BE2C (cell line): Measurements from ENCODE around the gene AGRP. TPM values are rescaled to one million over a fixed set of nuclear protein-coding genes. Genes with fewer than 3 reads are reported as not detected.
A peak's percentile ranks its signal among the peaks of the same experiment; 100 is the strongest.

Experiments
- DNase-seq: peaks from one replicate; pipeline ENCODE4 v3.0.0-alpha.2; 2020
- H3K27me3 ChIP-seq: fragments of 250-450 bp; sonication (Bioruptor Pico); 2 replicates; pipeline ENCODE4 v1.5.1; 2020; ENCODE audit warnings: mild to moderate bottlenecking
- H3K36me3 ChIP-seq: fragments of 250-450 bp; sonication (Bioruptor Pico); 2 replicates; pipeline ENCODE4 v1.5.1; 2020; ENCODE audit warnings: mild to moderate bottlenecking
- H3K4me1 ChIP-seq: fragments of 250-450 bp; sonication (Bioruptor Pico); 2 replicates; pipeline ENCODE4 v1.5.1; 2020
- H3K4me3 ChIP-seq: 2 replicates; pipeline ENCODE4 v1.5.1; 2011; ENCODE audit warnings: low read depth, low read length
- H3K9me3 ChIP-seq: fragments of 250-450 bp; sonication (Bioruptor Pico); 2 replicates; pipeline ENCODE4 v1.5.1; 2020
- polyA plus RNA-seq: library from polyadenylated mRNA; unstranded; fragments of >200 nt; gene quantifications from one replicate; pipeline ENCODE4 v1.2.1, GENCODE V29; 2012; ENCODE audit warnings: low read depth, missing spikeins; ENCODE audit not compliant: insufficient read length, insufficient read depth
- TF ChIP-seq, protein P1 (sequence below): IDR thresholded peaks from 2 replicates; pipeline ENCODE4 v1.5.1; 2012; ENCODE audit warnings: mild to moderate bottlenecking, low read depth, low read length

The AGRP gene, protein sequence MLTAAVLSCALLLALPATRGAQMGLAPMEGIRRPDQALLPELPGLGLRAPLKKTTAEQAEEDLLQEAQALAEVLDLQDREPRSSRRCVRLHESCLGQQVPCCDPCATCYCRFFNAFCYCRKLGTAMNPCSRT
- 2.0 TPM for polyA plus RNA-seq

DNA sequence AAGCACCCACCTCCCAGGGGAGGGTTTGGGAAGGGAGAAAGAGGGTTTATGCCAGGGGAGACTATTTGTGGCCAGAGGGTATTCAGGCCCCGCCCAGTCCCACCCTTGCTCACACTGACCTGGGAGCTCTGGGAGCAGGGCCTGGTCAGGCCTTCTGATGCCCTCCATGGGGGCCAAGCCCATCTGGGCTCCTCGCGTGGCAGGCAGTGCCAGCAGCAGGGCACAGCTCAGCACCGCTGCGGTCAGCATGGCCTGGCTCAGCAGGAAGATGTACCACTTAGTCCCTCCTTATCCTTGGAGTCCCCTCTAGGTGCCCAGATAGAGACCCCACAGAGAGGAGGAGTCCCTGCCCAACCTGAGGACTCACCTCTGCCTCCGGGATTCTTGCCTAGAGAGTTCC, at the start of gene AGRP:
TSS of gene AGRP (minus strand) at position 398 of the 400 bp plus-strand sequence. CDS start at position 249, 149 bp downstream.
- TF ChIP-seq, protein P1, sequence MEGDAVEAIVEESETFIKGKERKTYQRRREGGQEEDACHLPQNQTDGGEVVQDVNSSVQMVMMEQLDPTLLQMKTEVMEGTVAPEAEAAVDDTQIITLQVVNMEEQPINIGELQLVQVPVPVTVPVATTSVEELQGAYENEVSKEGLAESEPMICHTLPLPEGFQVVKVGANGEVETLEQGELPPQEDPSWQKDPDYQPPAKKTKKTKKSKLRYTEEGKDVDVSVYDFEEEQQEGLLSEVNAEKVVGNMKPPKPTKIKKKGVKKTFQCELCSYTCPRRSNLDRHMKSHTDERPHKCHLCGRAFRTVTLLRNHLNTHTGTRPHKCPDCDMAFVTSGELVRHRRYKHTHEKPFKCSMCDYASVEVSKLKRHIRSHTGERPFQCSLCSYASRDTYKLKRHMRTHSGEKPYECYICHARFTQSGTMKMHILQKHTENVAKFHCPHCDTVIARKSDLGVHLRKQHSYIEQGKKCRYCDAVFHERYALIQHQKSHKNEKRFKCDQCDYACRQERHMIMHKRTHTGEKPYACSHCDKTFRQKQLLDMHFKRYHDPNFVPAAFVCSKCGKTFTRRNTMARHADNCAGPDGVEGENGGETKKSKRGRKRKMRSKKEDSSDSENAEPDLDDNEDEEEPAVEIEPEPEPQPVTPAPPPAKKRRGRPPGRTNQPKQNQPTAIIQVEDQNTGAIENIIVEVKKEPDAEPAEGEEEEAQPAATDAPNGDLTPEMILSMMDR, result no peak
- Histone ChIP-seq H3K27me3 (no peaks in the 10 kb centered on the region), H3K4me1 (no peaks in the 10 kb centered on the region), H3K9me3 (no peaks in the 10 kb centered on the region), H3K4me3 (no peak within 1 kb of the TSS), H3K36me3 (no peaks in the 10 kb centered on the region)
- no peak for DNase-seq

DNA sequence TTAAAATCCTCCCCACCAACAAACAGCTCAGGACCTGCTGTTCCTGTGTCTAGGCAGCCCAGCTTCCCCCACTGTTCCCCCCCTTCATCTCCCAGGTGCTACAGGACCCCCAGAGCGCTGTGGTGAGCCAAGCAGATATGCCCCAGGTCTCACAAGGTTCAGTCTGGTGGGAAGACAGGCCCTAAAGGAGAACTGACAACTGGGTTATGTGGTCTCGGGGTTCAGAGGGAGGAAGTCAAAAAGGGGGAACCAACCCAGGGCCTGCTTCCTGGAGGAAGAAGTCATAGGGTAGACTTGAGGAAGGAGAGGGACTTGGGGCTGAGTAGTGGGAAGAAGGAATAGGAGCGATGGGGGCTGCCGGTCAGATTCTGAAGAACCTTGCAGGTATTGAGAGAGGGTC, 47.9 kb upstream of the AGRP start:
- Histone ChIP-seq H3K9me3 (no peaks in the 10 kb centered on the region), H3K27me3 (no peaks in the 10 kb centered on the region), H3K36me3 (no peaks in the 10 kb centered on the region), H3K4me1 (0 out of 2 replicates have a peak, but pooled peaks cover 3% of the 10 kb centered on the region), H3K4me3 (no peak overlapping the region)
- DNase-seq, result no peak
- TF ChIP-seq, protein P1, result no peak

DNA sequence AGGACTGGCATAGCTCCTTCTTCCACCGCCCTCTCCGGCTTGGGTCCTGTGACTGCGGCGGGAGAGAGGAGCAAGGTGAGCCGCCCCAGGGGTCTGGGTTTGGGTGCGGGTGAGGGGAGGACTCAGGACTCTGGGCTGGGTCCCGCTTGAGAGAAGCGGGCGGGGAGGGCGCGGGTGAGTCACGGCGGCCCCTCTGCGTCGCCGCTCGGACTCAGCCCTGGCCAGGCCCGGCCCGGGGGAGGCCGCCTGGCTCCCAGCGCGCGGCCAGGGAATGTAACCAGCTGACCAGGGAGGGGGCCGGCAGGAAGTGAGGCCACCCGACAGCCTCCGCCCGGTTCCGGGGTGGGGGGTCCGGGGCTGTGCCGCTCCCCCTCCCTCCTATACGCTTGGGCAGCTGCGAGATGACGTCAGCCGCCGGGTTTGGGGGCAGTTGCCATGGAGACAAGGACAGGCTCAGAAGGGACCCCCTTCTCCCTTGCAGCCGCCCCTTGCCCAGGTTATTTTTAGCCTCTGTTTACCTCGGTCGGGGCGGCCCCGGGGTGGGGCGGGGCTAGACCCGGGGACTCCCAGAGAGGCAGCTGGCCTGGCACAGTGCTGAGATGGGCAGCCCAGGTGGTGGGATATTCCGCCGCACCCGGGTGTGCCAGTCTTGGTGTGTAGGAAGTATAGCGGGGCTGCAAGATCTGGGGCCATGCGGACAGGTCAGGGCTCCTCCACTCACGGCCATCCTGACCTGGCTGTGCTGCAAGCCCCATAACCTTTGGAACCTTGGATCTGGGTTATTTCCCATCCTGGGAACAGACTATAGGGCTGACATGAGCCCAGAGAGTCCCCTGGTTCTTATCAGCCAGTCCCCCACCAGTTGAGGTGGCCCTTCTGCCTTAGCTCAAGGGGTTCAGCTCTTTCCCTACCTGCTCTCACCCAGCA, 46.9 kb upstream of the AGRP start:
- H3K27me3 ChIP-seq, result no peaks in the 10 kb centered on the region
- no peaks in the 10 kb centered on the region for H3K9me3 ChIP-seq
- no peaks in the 10 kb centered on the region for H3K36me3 ChIP-seq
- 0 out of 2 replicates have a peak, but pooled peaks cover 3% of the 10 kb centered on the region for H3K4me1 ChIP-seq
- H3K4me3 ChIP-seq, result peak overlapping the region; percentile 90
- TF ChIP-seq, protein P1, result no peak
- DNase-seq, result no peak

DNA sequence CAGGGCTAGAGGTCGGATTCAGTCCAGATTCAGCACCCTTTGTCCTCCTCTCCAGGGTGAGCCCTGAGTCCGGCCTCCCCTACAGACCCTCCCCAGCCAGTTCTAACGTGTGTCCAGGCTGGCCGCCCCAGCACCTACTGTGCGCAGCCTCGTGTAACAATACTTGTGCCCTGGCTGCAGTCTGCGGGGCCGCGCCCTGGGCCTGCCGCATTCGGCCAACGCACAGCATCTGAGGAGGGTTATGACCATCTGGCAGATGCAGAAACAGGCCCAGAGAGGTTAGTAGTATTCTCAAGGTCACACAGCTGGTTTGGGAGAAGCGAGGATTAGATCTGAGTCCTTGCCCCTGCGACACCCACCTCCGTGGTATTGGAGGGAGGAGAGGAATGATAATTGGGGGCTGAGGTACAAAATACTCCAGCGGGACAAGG, 46.2 kb upstream of the AGRP start:
- Histone ChIP-seq H3K9me3 (no peaks in the 10 kb centered on the region), H3K27me3 (no peaks in the 10 kb centered on the region), H3K4me3 (peak overlapping the region; percentile 90), H3K4me1 (0 out of 2 replicates have a peak, but pooled peaks cover 3% of the 10 kb centered on the region), H3K36me3 (no peaks in the 10 kb centered on the region)
- TF ChIP-seq, protein P1, result no peak
- DNase-seq, result no peak

DNA sequence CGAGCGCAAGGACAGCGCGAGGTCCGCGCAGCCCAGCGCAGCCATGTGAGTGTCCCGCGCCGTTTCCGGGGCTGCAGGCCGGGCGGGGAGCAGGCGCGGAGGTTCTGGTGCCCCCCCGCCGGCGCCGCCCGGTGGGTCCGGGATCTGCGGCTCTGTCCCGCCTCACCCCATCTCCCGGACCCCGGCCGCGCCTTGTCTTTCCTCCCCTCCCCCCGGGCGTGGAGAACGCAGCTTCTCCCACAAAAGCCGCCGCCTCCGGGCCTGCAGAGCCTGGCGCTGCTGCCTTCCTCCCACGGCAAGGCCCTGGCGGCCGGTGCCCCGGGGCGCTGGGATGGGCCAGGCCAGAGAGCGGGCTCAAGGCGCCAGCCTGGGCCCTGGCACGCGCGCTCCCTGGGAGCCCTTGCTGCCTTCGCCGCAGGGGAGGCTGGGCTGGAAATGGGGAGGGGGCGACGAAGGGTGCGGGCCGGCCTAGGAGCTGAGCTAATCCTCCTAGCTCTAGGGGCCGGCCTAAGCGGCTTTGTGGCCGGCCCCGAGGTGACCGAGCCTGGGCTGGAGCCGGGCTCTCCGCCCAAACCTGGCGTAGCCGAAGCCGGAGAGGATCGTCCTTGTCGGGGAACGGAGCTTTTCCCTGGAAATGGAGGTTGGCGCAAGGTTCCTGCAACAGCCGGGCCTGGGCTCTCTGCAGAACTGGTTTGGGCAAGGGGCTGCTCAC, 45.7 kb upstream of the AGRP start:
- peak overlapping the region; percentile 90 for H3K4me3 ChIP-seq
- peak; percentile 73 for DNase-seq
- H3K27me3 ChIP-seq, result no peaks in the 10 kb centered on the region
- no peaks in the 10 kb centered on the region for H3K9me3 ChIP-seq
- TF ChIP-seq, protein P1, result no peak
- no peaks in the 10 kb centered on the region for H3K36me3 ChIP-seq
- H3K4me1 ChIP-seq, result 0 out of 2 replicates have a peak, but pooled peaks cover 3% of the 10 kb centered on the region
